H1 (cell line): Measurements from ENCODE around the gene DOCK8.

Experiments used
- EZH2 ChIP-seq: fragments of 200-600 bp; sonication (generic); IDR thresholded peaks from 2 replicates; pipeline ENCODE4 v1.7.1; 2012; ENCODE audit warnings: low read depth, mild to moderate bottlenecking, moderate library complexity, low read length, inconsistent platforms; ENCODE audit not compliant: severe bottlenecking
- GTF2F1 ChIP-seq: IDR thresholded peaks from 2 replicates; pipeline ENCODE4 v1.6.1; 2012; ENCODE audit warnings: low read depth, low read length, improper control_type of control experiment, borderline replicate concordance
- JUND ChIP-seq: IDR thresholded peaks from 2 replicates; pipeline ENCODE4 v1.6.1; 2011; ENCODE audit warnings: mild to moderate bottlenecking, improper control_type of control experiment, low read length
- POLR2A ChIP-seq, 2 experiments: IDR thresholded peaks; 1 replicate in 1 of 2; 2 replicates in 1 of 2; pipeline ENCODE4 v1.6.1; 2011; ENCODE audit warnings: low read depth in 2 of 2, low read length in 2 of 2, mild to moderate bottlenecking in 2 of 2; ENCODE audit errors: control extremely low read depth in 1 of 2
- SIN3A ChIP-seq, 2 experiments: IDR thresholded peaks in 1 of 2; conservative IDR thresholded peaks in 1 of 2; 2 replicates each; pipeline ENCODE4 v1.6.1; 2011 to 2012; ENCODE audit warnings: low read length in 2 of 2, improper control_type of control experiment in 1 of 2, low read depth in 1 of 2, mild to moderate bottlenecking in 1 of 2
- SP1 ChIP-seq: IDR thresholded peaks from 2 replicates; pipeline ENCODE4 v1.6.1; 2011; ENCODE audit warnings: low read depth, low read length
- TAF1 ChIP-seq: IDR thresholded peaks from 2 replicates; pipeline ENCODE4 v1.6.1; 2011; ENCODE audit warnings: mild to moderate bottlenecking, low read depth, low read length
- TF ChIP-seq, protein P1 (sequence below), 3 experiments: IDR thresholded peaks; 1 replicate in 2 of 3; 2 replicates in 1 of 3; pipeline versions ENCODE4 v1.5.1 to v1.6.1; 2011; ENCODE audit warnings: low read length in 3 of 3, mild to moderate bottlenecking in 3 of 3, inconsistent platforms in 2 of 3, low read depth in 1 of 3, moderate library complexity in 1 of 3; ENCODE audit not compliant: insufficient read depth in 1 of 3; ENCODE audit errors: control extremely low read depth in 1 of 3
- TF ChIP-seq, protein P2 (sequence below): IDR thresholded peaks from 2 replicates; pipeline ENCODE4 v1.6.1; 2011; ENCODE audit warnings: low read depth, mild to moderate bottlenecking, low read length; ENCODE audit not compliant: insufficient read depth
- TF ChIP-seq, protein P3 (sequence below): IDR thresholded peaks from 2 replicates; pipeline ENCODE4 v1.6.1; 2012; ENCODE audit warnings: inconsistent platforms

DNA sequence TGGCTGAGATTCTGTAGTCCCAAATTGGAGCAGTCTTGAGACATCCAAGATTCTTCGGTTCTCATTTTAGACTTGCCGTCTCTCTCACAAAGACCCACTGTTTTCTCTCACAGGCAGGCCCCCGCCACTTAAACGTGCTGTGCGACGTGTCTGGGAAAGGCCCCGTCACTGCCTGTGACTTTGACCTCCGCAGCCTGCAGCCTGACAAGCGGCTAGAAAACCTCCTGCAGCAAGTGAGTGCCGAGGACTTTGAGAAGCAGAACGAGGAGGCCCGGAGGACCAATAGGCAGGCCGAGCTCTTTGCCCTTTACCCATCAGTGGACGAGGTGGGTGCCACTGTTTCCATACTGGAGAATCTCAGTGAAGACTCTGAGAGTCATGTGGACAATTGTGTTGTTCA is 97.2 kb downstream of the DOCK8 start:
- TF ChIP-seq SP1 (no peak), EZH2 (no peak), POLR2A (IDR thresholded peaks at IDR 0.05; ENCODE audit: control extremely low read depth in 1 of 2, low read depth in 2 of 2, low read length in 2 of 2) (no peak), JUND (no peak), SIN3A (conservative IDR thresholded peaks at IDR 0.05 in 1 of 2, IDR thresholded peaks at IDR 0.05 in 1 of 2; ENCODE audit: low read depth in 1 of 2, low read length in 2 of 2) (no peak), GTF2F1 (no peak), TAF1 (no peak)
- TF ChIP-seq, protein P1, sequence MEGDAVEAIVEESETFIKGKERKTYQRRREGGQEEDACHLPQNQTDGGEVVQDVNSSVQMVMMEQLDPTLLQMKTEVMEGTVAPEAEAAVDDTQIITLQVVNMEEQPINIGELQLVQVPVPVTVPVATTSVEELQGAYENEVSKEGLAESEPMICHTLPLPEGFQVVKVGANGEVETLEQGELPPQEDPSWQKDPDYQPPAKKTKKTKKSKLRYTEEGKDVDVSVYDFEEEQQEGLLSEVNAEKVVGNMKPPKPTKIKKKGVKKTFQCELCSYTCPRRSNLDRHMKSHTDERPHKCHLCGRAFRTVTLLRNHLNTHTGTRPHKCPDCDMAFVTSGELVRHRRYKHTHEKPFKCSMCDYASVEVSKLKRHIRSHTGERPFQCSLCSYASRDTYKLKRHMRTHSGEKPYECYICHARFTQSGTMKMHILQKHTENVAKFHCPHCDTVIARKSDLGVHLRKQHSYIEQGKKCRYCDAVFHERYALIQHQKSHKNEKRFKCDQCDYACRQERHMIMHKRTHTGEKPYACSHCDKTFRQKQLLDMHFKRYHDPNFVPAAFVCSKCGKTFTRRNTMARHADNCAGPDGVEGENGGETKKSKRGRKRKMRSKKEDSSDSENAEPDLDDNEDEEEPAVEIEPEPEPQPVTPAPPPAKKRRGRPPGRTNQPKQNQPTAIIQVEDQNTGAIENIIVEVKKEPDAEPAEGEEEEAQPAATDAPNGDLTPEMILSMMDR (IDR thresholded peaks at IDR 0.05; ENCODE audit: control extremely low read depth in 1 of 3, insufficient read depth in 1 of 3, low read depth in 1 of 3, low read length in 3 of 3): no peak
- TF ChIP-seq, protein P2, sequence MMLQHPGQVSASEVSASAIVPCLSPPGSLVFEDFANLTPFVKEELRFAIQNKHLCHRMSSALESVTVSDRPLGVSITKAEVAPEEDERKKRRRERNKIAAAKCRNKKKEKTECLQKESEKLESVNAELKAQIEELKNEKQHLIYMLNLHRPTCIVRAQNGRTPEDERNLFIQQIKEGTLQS: no peak
- TF ChIP-seq, protein P3, sequence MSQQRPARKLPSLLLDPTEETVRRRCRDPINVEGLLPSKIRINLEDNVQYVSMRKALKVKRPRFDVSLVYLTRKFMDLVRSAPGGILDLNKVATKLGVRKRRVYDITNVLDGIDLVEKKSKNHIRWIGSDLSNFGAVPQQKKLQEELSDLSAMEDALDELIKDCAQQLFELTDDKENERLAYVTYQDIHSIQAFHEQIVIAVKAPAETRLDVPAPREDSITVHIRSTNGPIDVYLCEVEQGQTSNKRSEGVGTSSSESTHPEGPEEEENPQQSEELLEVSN: no peak
